ENCODE data around the gene SHISAL2A. TPM values are rescaled to one million over a fixed set of nuclear protein-coding genes. Genes with fewer than 3 reads are reported as not detected.
"Not testable (repeated sequence)": the region's sequence is repeated elsewhere in the genome, so short reads cannot be mapped to it uniquely, and the experiment has no call there.

Gene SHISAL2A
- total RNA-seq, 1 donor from 2014 or later: not detected

GRCh38 chr1:52680353-52680752 lies 47.4 kb downstream of the SHISAL2A start:
- no peak for DNase-seq (ENCODE audit: extremely low read depth, low read depth, low spot score)

DNA sequence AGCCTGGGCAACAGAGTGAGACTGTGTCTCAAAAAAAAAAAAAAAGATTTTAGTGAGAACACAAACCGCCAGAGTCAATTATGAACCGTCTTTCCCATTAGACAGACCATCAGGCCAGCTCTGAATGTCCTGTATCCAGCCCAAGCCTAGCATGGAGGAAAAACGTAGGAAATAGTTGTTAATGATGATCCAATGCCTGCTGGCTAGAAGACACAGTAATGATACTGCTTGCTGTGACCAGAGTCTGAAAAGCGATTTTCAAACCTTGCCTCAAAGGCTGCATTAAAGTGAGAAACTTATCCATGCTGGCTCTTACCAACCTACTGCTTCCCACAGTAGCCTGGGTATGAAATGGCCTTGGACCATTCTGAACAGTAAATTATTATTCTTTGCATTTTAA lies 48.2 kb downstream of the SHISAL2A start:
- no peak for DNase-seq (ENCODE audit: extremely low read depth, low read depth, low spot score)

GRCh38 chr1:52683367-52683940 lies 50.5 kb downstream of the SHISAL2A start:
- DNase-seq (ENCODE audit: extremely low read depth, low read depth, low spot score): no peak

DNA sequence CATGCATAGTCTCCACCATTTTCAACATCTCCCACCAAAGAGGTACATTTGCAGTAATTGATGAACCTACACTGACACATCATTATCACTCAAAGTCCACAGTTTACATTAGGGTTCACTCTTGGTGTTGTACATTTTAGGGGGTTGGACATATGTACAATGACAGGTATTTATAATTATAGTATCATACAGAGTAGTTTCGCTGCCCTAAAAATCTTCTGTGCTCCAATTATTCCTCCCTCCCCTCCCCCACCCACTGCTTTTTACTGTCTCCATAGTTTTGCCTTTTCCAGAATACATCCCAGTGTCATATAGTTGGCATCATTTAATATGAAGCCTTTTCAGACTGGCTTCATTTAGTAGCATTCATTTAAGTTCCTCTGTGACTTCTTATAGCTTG lies 51.6 kb downstream of the SHISAL2A start:
- no peak for DNase-seq (ENCODE audit: extremely low read depth, low read depth, low spot score)

GRCh38 chr1:52686261-52686751 lies 53.3 kb downstream of the SHISAL2A start:
- not testable (repeated sequence) for DNase-seq (ENCODE audit: extremely low read depth, low read depth, low spot score)

GRCh38 chr1:52686830-52687229 lies 53.9 kb downstream of the SHISAL2A start:
- DNase-seq (ENCODE audit: extremely low read depth, low read depth, low spot score): no peak

- no peak for DNase-seq (ENCODE audit: extremely low read depth, low read depth, low spot score)
These were observed 58.9 kb downstream of the SHISAL2A start for GRCh38 chr1:52691821-52692220.

GRCh38 chr1:52692697-52693096 lies 59.7 kb downstream of the SHISAL2A start:
- no peak for DNase-seq (ENCODE audit: extremely low read depth, low read depth, low spot score)

DNA sequence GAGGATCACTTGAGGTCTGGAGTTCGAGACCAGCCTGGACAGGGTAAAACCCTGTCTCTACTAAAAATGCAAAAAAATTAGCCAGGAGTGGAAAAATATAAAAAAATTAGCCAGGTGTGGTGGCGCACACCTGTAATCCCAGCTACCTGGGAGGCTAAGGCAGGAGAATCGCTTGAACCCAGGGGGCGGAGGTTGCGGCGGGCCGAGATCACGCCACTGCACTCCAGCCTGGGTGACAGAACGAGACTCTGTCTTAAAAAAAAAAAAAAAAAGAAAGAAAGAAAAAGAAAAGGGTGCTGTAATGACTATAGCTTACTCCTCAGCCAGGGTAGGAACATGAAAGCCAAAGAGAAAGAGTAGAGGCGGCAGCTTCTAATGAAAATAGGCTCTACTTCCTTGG lies 60.4 kb downstream of the SHISAL2A start:
- DNase-seq (ENCODE audit: extremely low read depth, low read depth, low spot score): not testable (repeated sequence)

DNA sequence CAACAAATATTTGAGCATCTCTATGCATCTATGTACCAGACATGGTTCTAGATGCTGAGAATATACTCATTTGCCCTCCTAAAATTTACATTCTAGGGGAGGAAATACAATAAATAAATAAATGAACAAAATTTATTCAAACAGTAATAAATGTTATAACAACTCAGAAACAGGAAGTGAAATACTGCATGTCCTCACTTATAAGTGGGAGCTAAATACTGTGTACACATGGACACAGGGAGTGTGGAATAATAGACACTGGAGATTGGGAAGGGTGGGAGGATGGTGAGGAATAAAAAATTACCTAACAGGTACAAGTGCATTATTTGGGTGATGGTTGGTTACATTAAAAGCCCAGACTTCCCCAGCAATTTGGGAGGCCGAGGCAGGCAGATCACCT lies 60.9 kb downstream of the SHISAL2A start:
- DNase-seq (ENCODE audit: extremely low read depth, low read depth, low spot score): no peak

- no peak for DNase-seq (ENCODE audit: extremely low read depth, low read depth, low spot score)
These were observed 62.7 kb downstream of the SHISAL2A start for GRCh38 chr1:52695627-52696026.

GRCh38 chr1:52697795-52698674 lies 65.1 kb downstream of the SHISAL2A start, which contains the start of gene COA7:
Gene COA7, minus strand, starts transcription at chr1:52698347. Its CDS starts 21 bp downstream, at chr1:52698326.
- DNase-seq (ENCODE audit: extremely low read depth, low read depth, low spot score): no peak

DNA sequence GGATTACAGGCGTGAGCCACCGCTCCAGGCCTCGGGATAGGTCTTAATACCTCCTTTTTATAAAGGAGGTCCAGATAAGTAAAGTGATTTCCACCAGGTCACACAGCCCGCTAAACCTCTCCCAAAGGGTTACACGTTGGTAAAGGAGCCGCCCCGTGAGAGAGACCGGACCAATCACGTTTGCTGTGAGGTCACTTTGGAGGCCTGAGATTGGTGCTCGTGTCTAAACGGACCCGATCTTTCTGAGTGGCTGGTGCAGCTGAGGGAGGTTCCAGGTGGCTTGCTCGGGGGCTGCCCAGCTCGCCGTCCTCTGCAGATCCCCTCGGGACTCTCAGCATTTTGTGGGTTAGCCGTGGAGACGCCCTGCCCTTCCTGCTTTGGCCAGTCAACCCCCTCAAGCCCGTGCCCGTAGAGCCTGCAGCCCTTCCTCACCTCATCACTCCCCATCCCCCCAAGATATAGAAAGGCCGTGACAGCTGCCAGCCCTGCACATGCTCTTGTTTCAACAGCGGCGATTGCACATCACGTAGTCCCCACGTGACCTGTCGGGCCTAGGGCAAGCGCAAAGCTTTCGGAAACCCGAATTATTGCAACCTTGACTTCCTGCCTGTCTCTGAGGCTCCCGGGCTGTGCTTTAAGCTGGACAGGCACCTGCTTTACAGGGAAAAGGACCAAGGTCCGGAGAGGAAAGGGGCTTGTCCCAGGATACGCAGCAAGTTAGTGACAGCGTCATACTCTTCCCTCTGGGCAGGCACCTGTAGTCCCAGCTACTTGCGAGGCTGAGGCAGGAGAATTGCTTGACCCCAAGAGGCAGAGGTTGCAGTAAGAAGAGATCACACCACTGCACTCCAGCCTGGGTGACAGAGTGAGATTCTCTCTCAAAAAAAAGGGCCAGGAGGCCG lies 70.2 kb downstream of the SHISAL2A start:
- DNase-seq (ENCODE audit: extremely low read depth, low read depth, low spot score): peak; percentile 73

DNA sequence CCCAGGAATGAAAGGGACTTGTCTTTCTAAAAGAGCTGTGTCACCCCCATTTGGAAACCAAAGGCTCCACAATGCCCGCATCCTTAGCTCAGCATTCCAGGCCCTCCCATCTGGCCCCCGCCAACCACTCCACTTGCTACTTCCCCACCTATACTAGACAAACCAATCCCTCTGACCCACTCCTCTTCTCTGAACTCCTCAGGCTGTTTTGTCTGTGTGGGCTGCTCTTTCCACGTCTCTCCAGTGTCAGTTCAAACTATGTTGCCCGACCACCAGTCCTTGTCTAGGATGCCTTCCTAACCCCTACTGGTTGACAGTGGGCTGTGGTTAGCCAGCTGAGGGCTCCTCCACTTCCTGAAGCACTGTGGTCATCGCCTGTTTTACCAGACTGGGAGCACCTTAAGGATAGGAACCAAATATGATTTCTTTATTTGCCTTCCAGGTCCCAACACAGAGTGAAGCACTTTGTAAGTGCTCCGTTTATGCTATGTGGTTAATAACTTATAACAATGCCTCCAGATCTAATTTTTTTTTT lies 73.2 kb downstream of the SHISAL2A start:
- DNase-seq (ENCODE audit: extremely low read depth, low read depth, low spot score): no peak

Other genes with a start within 250 kb of the SHISAL2A start
- 1.6 and 3.3 TPM in 2 replicates for gene ORC1, start 228.7 kb upstream of the SHISAL2A start, total RNA-seq
- gene PRPF38A, start 228.6 kb upstream of the SHISAL2A start, total RNA-seq: 12.1 and 13.5 TPM in 2 replicates
- 26.2 and 33.1 TPM in 2 replicates for gene TUT4, start 80.1 kb upstream of the SHISAL2A start, total RNA-seq
- 19.5 and 36.8 TPM in 2 replicates for gene GPX7, start 30.8 kb upstream of the SHISAL2A start, total RNA-seq
- gene COA7, start 65.2 kb downstream of the SHISAL2A start, total RNA-seq: 8.9 and 9.0 TPM in 2 replicates
- 22.4 and 30.0 TPM in 2 replicates for gene ZYG11B, start 93.3 kb downstream of the SHISAL2A start, total RNA-seq
- 0.35 and 0.73 TPM in 2 replicates for gene ZYG11A, start 209.6 kb downstream of the SHISAL2A start, total RNA-seq

Measured in glomerular endothelial cell (primary cell).